ENCODE data around the gene NRAP.

The NRAP gene

GRCh38 chr10:113583571-113583970 is 80.3 kb downstream of the NRAP start:
- TF ChIP-seq ZNF274 (IDR thresholded peaks at IDR 0.05; ENCODE audit: low read depth, low read length): no peak

DNA sequence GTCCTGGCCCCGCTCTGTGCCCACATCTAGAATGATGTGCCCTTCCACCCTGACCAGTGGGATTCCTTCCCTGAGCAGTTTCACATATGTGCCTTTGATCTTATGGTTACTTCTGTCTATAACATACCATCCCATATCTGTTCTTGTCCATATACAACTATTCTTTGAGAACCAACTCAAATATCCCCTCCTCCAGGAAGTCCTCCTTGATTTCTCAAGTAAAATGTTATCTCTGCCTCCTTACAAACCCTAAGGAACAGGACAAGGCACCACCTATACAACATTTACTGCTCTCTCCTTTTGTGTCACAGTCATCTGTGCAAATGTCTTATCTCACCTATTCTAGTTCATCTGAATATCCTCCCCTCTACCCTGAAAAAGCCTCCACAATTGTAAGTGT is 82.7 kb downstream of the NRAP start:
- TF ChIP-seq ZNF274 (IDR thresholded peaks at IDR 0.05; ENCODE audit: low read depth, low read length): no peak

More at GRCh38 chr10:113583571-113583970, 80.3 kb downstream of the NRAP start:
- H3K4me3 ChIP-seq (ENCODE audit: low read length): no peak overlapping the region

DNA sequence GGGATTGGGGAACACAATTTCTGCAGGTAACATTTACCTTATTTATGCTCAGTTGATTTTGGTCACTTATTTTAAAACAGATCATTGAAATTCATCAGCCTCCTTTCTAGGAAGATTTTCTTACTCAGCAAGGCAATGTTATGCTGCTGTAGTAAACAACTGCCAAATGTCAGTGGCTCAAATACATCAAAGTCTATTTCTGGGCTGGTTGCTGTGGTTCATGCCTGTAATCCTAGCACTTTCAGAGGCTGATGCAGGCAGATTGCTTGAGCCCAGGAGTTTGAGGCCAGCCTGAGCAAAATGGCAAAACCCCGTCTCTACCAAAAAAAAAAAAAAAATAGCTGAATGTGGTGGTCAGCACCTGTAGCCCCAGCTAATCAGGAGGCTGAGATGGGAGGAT is 85.1 kb downstream of the NRAP start:
- H3K4me3 ChIP-seq (ENCODE audit: low read length): no peak overlapping the region
- no peak for TF ChIP-seq ZNF274 (IDR thresholded peaks at IDR 0.05; ENCODE audit: low read depth, low read length)

More for the DNA sequence above, 82.7 kb downstream of the NRAP start:
- H3K4me3 ChIP-seq (ENCODE audit: low read length): no peak overlapping the region

- no peak overlapping the region for H3K4me3 ChIP-seq (ENCODE audit: low read length)
- no peak for TF ChIP-seq ZNF274 (IDR thresholded peaks at IDR 0.05; ENCODE audit: low read depth, low read length)
These were observed 87.0 kb downstream of the NRAP start for GRCh38 chr10:113576852-113577251.

DNA sequence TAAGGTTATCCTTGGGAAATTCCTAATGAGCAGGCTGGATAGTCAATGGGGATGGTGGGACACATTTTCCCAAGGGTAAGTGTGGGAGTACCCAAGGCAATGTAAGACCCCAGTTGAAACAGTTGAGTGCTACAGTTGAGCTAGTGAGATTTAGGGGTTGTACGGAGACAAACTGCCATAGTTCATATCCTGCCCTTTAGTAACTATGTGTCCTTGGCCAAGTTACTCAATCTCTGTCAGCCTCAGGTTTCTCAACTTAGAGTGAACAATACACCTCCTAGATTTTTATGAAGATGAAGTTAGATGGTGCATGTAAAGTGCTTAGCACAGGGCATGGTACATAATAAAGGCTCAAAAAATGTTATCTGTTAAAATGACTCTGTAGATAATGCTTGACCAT is 90.5 kb downstream of the NRAP start:
- no peak overlapping the region for H3K4me3 ChIP-seq (ENCODE audit: low read length)
- TF ChIP-seq ZNF274 (IDR thresholded peaks at IDR 0.05; ENCODE audit: low read depth, low read length): no peak

- TF ChIP-seq ZNF274 (IDR thresholded peaks at IDR 0.05; ENCODE audit: low read depth, low read length): no peak
- H3K4me3 ChIP-seq (ENCODE audit: low read length): no peak overlapping the region
These were observed 91.1 kb downstream of the NRAP start for GRCh38 chr10:113572520-113573290.

GRCh38 chr10:113569576-113569975 is 94.3 kb downstream of the NRAP start:
- no peak for TF ChIP-seq ZNF274 (IDR thresholded peaks at IDR 0.05; ENCODE audit: low read depth, low read length)
- no peak overlapping the region for H3K4me3 ChIP-seq (ENCODE audit: low read length)

DNA sequence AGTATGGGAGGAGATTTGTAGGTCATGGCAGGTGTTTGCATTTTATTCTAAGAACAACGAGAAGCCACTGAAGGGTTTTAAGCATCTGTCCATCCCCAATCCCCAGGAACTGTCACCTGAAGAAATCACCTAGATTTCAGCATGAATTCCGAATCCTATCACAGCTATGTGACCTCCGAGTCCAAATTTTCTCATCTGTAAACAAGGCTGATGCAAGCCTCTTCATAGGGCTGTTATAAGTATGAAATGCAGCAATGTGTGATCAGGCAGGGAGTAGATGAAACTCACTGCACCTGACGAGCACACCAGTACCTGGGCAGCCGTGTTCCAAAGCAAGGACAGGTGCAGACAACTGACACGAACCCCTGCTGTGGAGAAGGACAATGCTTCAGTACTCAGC is 97.0 kb downstream of the NRAP start:
- H3K4me3 ChIP-seq (ENCODE audit: low read length): no peak overlapping the region
- TF ChIP-seq ZNF274 (IDR thresholded peaks at IDR 0.05; ENCODE audit: low read depth, low read length): no peak

DNA sequence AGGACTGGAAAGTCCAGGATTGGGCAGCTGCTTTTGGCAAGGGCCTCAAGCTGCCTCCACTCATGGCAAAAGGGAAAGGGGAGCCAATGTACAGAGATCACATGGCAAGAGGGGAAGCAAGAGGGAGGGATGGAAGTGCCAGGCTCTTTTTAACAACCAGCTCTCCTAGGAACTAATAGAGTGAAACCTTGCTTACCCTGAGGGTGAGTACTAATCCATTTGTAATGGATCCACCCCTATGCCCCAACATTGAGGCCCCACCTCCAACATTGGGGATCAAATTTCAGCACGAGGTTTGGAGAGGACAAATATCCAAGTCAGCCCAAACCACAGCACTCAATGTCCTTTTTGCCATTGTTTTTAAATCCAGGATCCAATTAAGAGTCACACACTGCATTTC is 98.5 kb downstream of the NRAP start:
- H3K4me3 ChIP-seq (ENCODE audit: low read length): no peak overlapping the region
- no peak for TF ChIP-seq ZNF274 (IDR thresholded peaks at IDR 0.05; ENCODE audit: low read depth, low read length)

- TF ChIP-seq ZNF274 (IDR thresholded peaks at IDR 0.05; ENCODE audit: low read depth, low read length): no peak
- H3K4me3 ChIP-seq (ENCODE audit: low read length): no peak overlapping the region; the same call in 1 of the 2 replicates
These were observed 100.3 kb downstream of the NRAP start for GRCh38 chr10:113563306-113564088.

DNA sequence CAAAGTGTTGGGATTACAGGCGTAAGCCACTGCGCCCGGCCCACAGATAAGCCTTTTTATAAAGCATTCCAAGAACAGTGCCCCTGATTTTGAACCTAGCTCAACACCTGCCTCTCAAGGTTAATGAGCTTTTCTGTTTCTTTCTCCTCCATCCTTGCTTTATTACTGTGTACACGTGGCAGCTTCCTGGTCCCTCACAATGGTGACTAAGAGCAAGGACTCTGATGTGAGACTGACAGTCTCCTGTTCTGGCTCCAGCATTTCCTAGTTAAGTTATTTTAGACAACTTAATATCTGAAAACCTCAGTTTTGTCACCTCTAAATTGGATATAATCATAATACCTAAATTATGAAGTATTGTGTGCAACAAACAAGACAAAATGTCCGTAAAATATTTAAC is 101.1 kb downstream of the NRAP start:
- H3K4me3 ChIP-seq (ENCODE audit: low read length): no peak overlapping the region
- TF ChIP-seq ZNF274 (IDR thresholded peaks at IDR 0.05; ENCODE audit: low read depth, low read length): no peak

DNA sequence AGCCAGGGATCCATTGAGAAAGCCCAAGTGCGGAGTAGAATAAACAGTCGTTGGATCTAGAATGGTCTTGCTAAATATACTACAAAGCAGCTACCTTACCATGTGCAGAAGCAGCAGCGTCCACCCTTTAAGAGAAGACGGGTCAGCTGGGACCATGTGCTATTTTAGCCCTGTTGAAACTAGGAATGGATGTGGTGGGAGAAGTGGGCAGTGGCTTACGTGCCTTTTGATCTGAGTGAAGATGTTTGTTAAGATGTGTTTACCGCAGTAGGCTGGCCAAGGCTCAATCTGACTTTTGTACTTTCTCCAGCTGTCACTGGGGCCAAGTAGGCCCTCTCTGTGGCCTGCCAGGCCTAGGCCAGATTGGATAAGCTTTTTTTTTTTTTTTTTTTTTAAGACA is 101.8 kb downstream of the NRAP start:
- TF ChIP-seq ZNF274 (IDR thresholded peaks at IDR 0.05; ENCODE audit: low read depth, low read length): no peak
- H3K4me3 ChIP-seq (ENCODE audit: low read length): no peak overlapping the region

DNA sequence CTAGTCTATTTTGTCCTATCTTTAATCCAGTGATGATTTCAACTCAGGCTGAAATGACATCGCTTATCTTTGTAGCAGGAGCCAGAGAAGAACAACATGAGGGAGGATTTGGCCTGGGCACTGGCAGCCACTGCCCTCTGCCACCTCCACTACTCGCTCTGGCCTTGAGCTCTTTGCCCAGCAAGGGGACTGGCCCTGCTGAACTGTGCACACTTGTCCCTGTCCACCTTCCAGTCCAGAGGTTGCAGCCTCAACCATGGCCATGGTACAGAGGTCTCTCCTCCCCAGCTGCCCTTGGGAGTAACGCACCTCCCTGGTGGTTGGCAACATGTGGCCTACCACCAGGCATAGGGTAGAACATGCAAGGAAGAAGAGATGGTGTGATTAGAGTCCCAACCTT is 102.6 kb downstream of the NRAP start:
- TF ChIP-seq ZNF274 (IDR thresholded peaks at IDR 0.05; ENCODE audit: low read depth, low read length): no peak
- no peak overlapping the region for H3K4me3 ChIP-seq (ENCODE audit: low read length)

GRCh38 chr10:113560071-113560470 is 103.8 kb downstream of the NRAP start:
- no peak overlapping the region for H3K4me3 ChIP-seq (ENCODE audit: low read length)
- no peak for TF ChIP-seq ZNF274 (IDR thresholded peaks at IDR 0.05; ENCODE audit: low read depth, low read length)

- H3K4me3 ChIP-seq (ENCODE audit: low read length): no peak overlapping the region
- no peak for TF ChIP-seq ZNF274 (IDR thresholded peaks at IDR 0.05; ENCODE audit: low read depth, low read length)
These were observed 105.9 kb downstream of the NRAP start for GRCh38 chr10:113557903-113558321.

Measured in GM08714 (cell line).